PFSK-1 (cell line): ENCODE results near the gene CTRL.

Experiments
- FOXP2 ChIP-seq: optimal IDR thresholded peaks from 2 replicates; pipeline ENCODE3; 2011; ENCODE audit warnings: borderline replicate concordance, control low read depth, inconsistent platforms; ENCODE audit not compliant: insufficient read depth; ENCODE audit errors: extremely low read length, extremely low read depth
- POLR2AphosphoS5 ChIP-seq: IDR thresholded peaks from 2 replicates; pipeline ENCODE4 v1.6.1; 2012; ENCODE audit warnings: low read depth, mild to moderate bottlenecking, control low read depth, low read length, moderate library complexity
- REST ChIP-seq, 2 experiments: IDR thresholded peaks; 2 replicates each; pipeline versions ENCODE4 v1.6.1 to v1.8.0; 2011 to 2012; ENCODE audit warnings: low read depth in 2 of 2, low read length in 2 of 2, control low read depth in 1 of 2, inconsistent platforms in 1 of 2, mild to moderate bottlenecking in 1 of 2, moderate library complexity in 1 of 2; ENCODE audit not compliant: insufficient read depth in 1 of 2
- SIN3A ChIP-seq: IDR thresholded peaks from 2 replicates; pipeline ENCODE4 v1.6.1; 2012; ENCODE audit warnings: mild to moderate bottlenecking, low read length, moderate library complexity, borderline replicate concordance; ENCODE audit not compliant: insufficient read depth
- TAF1 ChIP-seq: IDR thresholded peaks from 2 replicates; pipeline ENCODE4 v1.6.1; 2012; ENCODE audit warnings: low read length, control low read depth, borderline replicate concordance; ENCODE audit not compliant: insufficient read depth

- TF ChIP-seq POLR2AphosphoS5 (no peak), REST (IDR thresholded peaks at IDR 0.05; ENCODE audit: insufficient read depth in 1 of 2, low read depth in 2 of 2, low read length in 2 of 2) (no peak), TAF1 (no peak), SIN3A (no peak), FOXP2 (no peak)
Observed at GRCh38 chr16:67936124-67936879, 4.6 kb upstream of the CTRL start, which contains the start of gene PSMB10.
